Suppressor macrophage (primary cell): ENCODE results near the gene ZNF549.
A peak's percentile ranks its signal among the peaks of the same experiment; 100 is the strongest.
"Not testable (repeated sequence)": the region's sequence is repeated elsewhere in the genome, so short reads cannot be mapped to it uniquely, and the experiment has no call there.

Source experiments
- DNase-seq, 4 experiments: peaks; one replicate each; pipeline ENCODE4 v3.0.0-alpha.2; 2020 to 2022
- total RNA-seq, 17 experiments: gene quantifications; one replicate each; lab custom pipeline; 2026; ENCODE audit warnings: mixed read lengths in 6 of 17, inconsistent platforms in 3 of 17; lab: John Stamatoyannopoulos, UW

Gene ZNF549
- 1.7 to 13.5 (median 8.0) reads per million in 17 experiments for total RNA-seq

DNA sequence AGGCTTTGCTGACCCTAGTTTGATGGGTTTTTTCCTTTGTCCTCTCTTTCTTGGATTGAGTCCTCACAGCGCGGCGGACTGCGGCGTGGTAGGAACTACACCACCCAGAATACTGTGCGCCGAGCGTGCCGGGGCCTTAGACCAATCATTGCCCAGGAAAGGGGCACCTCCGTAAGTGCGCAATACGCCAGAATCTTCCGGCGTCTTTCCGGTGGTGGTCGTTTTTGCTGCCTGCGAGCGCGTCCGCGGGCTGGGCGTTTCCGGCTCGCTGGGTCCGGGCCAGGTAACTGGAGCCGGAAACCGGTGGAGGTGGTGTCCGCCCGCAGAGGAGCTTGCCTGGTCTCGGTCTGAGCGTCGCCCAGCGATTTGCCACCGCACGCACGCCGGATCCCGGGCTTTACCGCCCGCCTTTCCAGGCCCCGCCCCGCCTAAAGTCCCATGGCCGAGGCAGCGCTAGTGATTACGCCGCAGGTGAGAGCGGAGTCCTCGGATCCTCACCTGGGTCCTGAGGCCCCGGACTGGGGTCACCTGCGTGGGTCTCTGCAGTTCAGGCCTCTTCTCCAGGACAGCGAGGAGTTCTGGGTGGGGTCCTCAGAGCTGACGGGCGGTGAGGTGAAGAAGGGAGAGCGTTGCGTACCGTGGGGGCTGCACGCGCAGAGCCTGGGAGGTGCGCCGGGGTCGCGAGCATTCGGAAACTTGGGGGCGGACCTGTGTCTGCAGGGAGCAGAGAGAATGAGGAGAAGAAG is at the start of gene ZNF549:
ZNF549 (plus strand) TSS at position 221 of the 746 bp plus-strand sequence; CDS start at position 439, 218 bp downstream.
- DNase-seq: peak; percentile 81 to 92 (median 90)

DNA sequence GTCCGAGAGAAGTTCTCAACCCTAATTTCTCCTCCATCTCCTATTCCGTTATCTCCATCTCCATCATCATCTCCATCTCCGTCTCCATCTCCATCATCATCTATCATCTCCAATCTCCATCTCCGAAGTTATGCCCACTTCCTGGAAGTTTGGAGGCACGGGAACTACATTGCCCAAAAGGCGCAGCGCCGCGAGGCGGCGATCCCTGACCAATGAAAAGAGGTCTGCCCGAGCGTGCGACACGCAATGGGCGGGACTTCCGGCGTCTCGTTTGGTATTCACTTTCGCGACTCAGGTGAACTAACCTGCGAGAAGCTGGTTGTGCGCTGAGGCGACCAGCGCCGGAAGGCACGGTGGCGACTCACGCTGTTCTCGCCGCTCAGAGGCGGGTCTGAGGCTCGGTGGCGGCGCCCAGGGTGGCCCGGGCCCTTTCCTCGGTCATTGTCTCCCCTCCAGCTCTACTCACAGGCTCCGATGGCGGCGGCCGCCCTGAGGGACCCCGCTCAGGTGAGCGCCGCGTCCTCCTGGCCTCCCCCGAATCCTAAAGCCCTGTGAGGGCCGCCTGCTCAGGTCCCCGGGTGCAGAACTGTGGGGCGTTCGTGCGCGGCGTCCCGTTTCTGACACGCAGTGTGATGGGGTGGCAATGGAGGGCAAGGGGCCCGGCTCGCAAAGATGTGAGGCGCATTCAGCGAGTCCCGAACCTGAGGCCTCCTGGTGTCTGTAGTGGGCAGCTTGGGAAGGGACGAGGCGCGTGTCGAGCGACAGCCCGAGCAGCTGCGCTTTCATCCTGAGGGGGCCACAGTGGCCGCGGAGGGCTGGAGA is 39.5 kb upstream of the ZNF549 start, which contains the start of gene ZNF419:
ZNF419 (plus strand) TSS at position 274 of the 822 bp plus-strand sequence; CDS start at position 475, 201 bp downstream.
- DNase-seq: peak; percentile 87 to 94 (median 90)

DNA sequence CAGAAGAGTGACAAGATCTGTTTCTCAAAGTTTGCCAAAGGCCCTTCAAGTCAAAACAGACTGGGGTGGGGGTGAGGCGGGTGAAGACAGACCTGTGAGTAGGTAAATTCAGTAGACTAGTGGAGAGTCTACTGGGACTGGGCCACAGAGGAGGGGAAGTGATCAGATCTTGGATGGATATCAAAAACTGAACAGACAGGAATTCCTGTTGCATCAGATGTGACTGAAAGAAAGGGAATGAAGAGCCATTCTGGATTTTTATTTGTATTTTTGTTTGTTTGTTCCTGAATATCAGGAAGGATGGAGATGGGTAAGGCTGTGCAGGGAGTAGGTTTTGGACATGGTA is 38.9 kb upstream of the ZNF549 start:
- not testable (repeated sequence) for DNase-seq

DNA sequence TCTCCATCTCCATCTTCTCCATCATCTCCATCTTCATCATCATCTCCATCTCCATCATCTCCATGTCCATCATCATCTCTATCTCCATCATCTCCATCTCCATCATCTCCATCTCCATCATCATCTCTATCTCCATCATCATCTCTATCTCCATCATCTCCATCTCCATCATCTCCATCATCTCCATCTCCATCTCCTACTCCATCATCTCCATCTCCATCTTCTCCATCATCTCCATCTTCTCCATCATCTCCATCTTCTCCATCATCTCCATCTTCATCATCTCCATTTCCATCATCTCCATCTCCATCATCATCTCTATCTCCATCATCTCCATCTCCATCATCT is 27.9 kb upstream of the ZNF549 start:
- not testable (repeated sequence) for DNase-seq

DNA sequence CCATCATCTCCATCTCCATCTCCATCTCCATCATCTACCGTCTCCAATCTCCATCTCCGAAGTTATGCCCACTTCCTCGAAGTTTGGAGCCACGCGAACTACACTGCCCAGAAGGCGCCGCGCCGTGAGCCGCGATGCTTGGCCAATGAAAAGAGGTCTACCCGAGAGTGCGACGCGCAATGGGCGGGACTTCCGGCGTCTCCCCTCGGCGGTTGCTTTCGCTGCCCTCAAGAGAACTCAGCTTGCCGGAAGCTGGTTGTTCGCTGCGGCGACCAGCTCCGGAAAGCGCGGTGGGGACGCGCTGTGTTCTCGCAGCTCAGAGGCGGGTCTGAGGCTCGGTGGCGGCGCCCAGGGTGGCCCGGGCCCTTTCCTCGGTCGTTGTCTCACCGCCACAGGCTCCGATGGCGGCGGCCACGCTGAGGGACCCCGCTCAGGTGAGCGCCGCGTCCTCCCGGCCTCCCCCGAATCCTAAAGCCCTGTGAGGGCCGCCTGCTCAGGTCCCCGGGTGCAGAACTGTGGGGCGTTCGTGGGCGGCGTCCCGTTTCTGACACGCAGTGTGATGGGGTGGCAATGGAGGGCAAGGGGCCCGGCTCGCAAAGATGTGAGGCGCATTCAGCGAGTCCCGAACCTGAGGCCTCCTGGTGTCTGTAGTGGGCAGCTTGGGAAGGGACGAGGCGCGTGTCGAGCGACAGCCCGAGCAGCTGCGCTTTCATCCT is 27.3 kb upstream of the ZNF549 start, which contains the start of gene ZNF773:
ZNF773 (plus strand) TSS at position 259 of the 716 bp plus-strand sequence; CDS start at position 402, 143 bp downstream.
- DNase-seq: peak; percentile 96 to 98 (median 98)

DNA sequence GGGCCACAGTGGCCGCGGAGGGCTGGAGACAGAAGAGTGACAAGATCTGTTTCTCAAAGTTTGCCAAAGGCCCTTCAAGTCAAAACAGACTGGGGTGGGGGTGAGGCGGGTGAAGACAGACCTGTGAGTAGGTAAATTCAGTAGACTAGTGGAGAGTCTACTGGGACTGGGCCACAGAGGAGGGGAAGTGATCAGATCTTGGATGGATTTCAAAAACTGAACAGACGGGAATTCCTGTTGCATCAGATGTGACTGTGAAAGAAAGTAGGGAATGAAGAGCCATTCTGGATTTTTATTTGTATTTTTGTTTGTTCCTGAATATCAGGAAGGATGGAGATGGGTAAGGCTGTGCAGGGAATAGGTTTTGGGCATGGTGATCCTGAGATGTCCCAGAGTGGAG is 26.8 kb upstream of the ZNF549 start:
- peak in 1 of 4 experiments; percentile 7 for DNase-seq

GRCh38 chr19:57506163-57506562 is 21.0 kb upstream of the ZNF549 start:
- DNase-seq: no peak

DNA sequence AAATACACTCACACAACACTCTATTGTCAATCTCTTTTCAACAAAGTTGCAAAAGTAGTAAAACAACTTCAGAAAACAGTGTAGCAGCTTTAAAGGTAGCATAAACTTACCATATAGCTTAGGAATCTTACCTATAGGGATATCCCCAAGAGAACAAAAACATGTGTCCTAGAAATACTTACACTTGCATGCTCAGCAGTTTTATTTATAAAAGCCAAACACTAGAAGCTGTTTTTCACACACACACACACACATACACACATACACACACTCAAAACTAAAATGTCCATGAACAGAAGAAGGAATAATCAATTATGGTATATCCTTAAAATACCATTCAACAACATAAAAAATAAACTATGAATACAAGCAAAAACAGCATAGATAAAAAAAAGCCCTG is 15.7 kb upstream of the ZNF549 start:
- DNase-seq: no peak

GRCh38 chr19:57512845-57513244 is 14.3 kb upstream of the ZNF549 start:
- peak in 2 of 4 experiments; percentile 6 to 26 for DNase-seq

- DNase-seq: no peak
These were observed 11.9 kb upstream of the ZNF549 start for GRCh38 chr19:57515255-57515654.

- DNase-seq: not testable (repeated sequence)
These were observed 9.1 kb upstream of the ZNF549 start for GRCh38 chr19:57518021-57518420.

DNA sequence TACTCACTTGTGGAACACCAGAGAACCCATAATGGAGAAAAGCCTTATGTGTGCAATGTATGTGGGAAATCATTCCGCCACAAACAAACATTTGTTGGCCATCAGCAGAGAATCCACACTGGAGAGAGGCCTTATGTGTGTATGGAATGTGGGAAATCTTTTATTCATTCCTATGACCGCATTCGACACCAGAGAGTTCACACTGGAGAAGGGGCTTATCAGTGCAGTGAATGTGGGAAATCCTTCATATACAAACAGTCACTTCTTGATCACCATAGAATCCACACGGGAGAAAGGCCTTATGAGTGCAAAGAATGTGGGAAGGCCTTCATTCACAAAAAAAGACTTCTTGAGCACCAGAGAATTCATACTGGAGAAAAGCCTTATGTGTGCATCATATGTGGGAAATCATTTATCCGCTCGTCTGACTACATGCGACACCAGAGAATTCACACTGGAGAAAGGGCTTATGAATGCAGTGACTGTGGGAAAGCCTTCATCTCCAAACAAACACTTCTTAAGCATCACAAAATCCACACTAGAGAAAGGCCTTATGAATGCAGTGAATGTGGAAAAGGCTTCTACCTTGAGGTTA is 10.9 kb downstream of the ZNF549 start:
- no peak for DNase-seq

- DNase-seq: no peak
These were observed 19.4 kb downstream of the ZNF549 start for GRCh38 chr19:57546513-57546912.

DNA sequence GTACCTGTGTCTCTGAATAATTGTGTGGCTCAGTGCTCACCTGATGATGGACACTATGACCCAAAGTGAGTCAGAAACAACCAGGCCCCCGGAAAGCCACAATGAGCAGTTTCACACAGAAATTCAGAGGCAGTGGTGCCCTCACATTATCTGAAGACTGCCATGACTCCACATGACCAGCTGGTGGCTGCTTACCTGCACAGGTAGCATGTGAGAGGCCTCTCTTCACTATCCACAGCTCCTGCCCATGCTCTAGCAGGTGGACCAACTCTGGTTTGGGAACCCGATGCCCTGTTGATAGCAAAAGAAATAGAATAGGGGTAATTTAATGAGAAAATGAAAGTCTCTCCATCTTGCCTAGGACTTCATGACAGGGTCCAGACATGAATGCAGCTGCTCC is 25.3 kb downstream of the ZNF549 start:
- no peak for DNase-seq

DNA sequence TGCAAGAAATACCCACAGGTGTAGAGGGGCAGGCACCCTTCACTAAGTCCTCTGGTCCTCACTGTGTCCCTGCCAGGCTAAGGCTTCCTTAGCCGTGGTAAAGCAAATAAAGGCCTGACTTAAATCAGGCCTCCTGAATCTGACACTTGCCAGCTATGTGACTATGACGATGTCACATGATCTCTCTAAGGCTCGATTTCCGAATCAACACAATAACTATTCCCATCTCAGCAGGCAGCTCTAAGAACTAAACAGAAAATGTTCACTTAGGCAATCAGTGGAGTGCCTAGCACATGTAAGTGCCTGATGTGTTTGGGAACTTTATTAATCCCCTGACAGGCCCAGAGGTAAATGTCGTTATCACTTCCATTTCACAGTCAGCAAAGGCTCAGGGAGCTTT is 30.5 kb downstream of the ZNF549 start:
- DNase-seq: no peak

DNA sequence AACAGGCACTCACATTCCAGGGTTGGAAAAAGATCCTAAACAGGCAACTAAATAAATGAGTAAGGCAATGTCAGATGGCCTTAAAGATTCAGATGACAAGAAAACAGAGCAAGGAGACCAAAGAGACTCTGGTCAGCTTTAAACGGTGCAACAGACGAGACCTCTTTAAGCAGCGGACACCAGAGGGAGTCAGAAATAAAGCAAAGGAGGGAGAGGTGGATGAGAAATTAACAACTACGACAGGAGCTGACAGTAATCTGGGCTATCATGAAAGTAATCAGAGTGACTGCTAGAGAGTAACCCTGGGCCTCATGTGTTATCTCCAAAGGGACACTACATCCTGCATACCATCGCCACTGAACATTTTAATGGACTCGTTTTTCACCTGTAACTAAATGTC is 31.4 kb downstream of the ZNF549 start:
- DNase-seq: no peak

DNA sequence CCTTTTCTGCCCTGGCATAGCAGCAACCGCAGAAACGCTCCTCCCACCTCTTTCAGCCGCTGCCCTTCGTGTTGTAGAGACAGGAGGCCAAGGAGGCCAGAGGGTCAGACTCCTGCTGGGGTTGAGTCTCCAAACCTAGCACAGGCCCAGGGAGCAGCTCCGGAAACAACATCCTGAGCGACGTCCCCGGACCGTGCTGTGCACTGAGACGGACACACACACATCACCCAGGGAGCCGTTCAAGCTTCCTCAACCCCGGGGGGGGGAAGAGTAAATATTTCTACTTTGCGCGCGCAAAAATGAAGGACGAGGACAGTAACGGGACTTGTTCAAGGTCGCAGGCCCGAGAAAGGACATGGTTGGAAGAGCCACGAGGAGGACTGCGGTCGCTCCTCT is 31.9 kb downstream of the ZNF549 start:
- peak in 3 of 4 experiments; percentile 3 to 21 (median 14) for DNase-seq

GRCh38 chr19:57559404-57560025 is 32.4 kb downstream of the ZNF549 start, which contains the start of gene ZNF550:
Gene ZNF550, minus strand, starts transcription at chr19:57559863. Its CDS starts 181 bp downstream, at chr19:57559682.
- DNase-seq: peak; percentile 89 to 95 (median 92)

- no peak for DNase-seq
These were observed 32.9 kb downstream of the ZNF549 start for GRCh38 chr19:57560049-57560491.

- no peak for DNase-seq
These were observed 36.4 kb downstream of the ZNF549 start for GRCh38 chr19:57563547-57563946.

- DNase-seq: peak; percentile 20 to 68 (median 44)
These were observed 39.5 kb downstream of the ZNF549 start for GRCh38 chr19:57566396-57567265.
